Measurements from ENCODE around the gene SCRT2. TPM values are rescaled to one million over a fixed set of nuclear protein-coding genes. Genes with fewer than 3 reads are reported as not detected.

The SCRT2 gene
- total RNA-seq, 1 experiment from 2014 or later, result not detected

DNA sequence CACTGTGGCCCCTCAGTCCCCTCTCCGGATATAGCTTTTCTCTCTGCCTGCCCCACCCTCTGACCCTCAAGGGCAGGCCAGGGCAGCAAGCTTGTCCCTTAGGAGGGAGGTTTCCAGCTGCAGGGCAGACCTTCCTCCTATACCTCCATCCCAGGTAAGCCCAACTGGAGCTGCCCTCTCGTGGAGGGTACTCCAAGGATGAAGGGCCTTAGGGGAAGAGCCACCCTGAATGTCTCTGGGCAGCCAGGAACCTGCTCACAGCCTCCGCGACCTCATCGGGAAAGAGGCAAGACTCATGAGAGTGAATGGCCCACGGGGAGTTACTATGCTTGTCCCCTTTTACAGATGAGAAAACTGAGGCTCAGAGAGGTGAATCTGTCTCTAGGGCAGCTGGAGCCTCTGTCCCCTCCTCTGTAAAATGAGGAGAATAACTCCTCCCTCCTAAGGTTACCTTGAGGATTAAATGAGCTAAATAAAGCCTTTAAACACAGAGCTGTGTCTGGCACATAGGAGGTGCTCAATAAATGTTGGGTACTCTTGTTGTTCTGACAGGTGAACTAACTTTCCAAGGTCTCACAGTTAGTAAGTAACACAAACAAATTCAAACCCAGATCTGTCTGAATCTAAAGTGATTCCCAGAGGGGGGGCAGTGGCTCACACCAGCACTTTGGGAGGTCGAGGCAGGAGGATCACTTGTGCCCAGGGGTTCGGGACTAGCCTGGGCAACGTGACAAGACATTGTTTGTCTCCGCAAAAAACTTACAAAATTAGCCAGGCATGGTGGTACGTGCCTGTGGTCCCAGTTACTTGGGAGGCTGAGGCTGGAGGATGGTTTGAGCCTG, 34.7 kb downstream of the SCRT2 start:
- POLR2A ChIA-PET, result interaction anchor here (0.6 kb wide), 2 partner anchors 178 to 182 kb away, joined by 3 to 4 read pairs; no protein-coding TSS in a partner anchor

DNA sequence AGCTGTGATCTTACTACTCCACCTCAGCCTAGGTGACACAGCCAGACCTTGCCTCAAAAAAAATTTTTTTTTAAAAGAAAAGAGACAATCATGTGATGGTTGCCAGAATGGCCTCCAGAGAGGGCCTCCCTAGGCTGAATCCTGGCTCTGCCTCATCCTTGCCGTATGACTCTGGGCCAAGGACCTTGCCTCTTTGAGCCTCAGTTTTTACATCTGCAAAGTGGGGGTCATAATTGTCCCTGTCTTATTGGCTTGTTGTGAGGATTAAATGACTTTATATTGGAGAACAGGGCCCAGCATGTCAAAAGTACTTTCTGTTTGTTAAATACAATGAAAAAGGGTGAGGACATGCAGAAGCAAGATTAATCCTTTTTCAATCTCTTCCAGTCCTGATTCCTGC, 37.0 kb downstream of the SCRT2 start:
- Histone ChIP-seq H3K4me3 (ENCODE audit: low read depth in 2 of 2, low read length in 2 of 2) (no peak overlapping the region), H3K36me3 (ENCODE audit: control insufficient read depth, insufficient read depth, low read length) (no peaks in the 10 kb centered on the region), H3K9me3 (ENCODE audit: control insufficient read depth, insufficient read depth, low read depth, low read length) (no peaks in the 10 kb centered on the region), H3K4me1 (ENCODE audit: control insufficient read depth, insufficient read depth, low read length) (no peaks in the 10 kb centered on the region), H3K27me3 (ENCODE audit: control insufficient read depth, insufficient read depth, low read length) (no peaks in the 10 kb centered on the region), H3K27ac (ENCODE audit: low read length) (no peak overlapping the region)
- DNase-seq (ENCODE audit: low read depth, low spot score) (no peak), ATAC-seq (no peak)
- POLR2A ChIA-PET, result no interaction called here
- no TSS peak for BruUV-seq (replicated peaks)
- in situ Hi-C loops (cut with HindIII; ENCODE audit: low pct_unique_long_range_greater_than_20kb, low sequenced_read_pairs) (no loop called here), intact Hi-C loops (cut with micrococcal nuclease; ENCODE audit: unreplicated experiment) (no loop called here)
- CTCF ChIA-PET, result no interaction called here
- TF ChIP-seq POLR2AphosphoS5 (IDR thresholded peaks at IDR 0.05; ENCODE audit: low read depth, low read length), result no peak
- TF ChIP-seq, protein P1, sequence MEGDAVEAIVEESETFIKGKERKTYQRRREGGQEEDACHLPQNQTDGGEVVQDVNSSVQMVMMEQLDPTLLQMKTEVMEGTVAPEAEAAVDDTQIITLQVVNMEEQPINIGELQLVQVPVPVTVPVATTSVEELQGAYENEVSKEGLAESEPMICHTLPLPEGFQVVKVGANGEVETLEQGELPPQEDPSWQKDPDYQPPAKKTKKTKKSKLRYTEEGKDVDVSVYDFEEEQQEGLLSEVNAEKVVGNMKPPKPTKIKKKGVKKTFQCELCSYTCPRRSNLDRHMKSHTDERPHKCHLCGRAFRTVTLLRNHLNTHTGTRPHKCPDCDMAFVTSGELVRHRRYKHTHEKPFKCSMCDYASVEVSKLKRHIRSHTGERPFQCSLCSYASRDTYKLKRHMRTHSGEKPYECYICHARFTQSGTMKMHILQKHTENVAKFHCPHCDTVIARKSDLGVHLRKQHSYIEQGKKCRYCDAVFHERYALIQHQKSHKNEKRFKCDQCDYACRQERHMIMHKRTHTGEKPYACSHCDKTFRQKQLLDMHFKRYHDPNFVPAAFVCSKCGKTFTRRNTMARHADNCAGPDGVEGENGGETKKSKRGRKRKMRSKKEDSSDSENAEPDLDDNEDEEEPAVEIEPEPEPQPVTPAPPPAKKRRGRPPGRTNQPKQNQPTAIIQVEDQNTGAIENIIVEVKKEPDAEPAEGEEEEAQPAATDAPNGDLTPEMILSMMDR (IDR thresholded peaks at IDR 0.05), result no peak
- no peak for TF ChIP-seq SIN3A (IDR thresholded peaks at IDR 0.05; ENCODE audit: borderline replicate concordance, insufficient read depth, low read depth, low read length)
- TF ChIP-seq, protein P2, sequence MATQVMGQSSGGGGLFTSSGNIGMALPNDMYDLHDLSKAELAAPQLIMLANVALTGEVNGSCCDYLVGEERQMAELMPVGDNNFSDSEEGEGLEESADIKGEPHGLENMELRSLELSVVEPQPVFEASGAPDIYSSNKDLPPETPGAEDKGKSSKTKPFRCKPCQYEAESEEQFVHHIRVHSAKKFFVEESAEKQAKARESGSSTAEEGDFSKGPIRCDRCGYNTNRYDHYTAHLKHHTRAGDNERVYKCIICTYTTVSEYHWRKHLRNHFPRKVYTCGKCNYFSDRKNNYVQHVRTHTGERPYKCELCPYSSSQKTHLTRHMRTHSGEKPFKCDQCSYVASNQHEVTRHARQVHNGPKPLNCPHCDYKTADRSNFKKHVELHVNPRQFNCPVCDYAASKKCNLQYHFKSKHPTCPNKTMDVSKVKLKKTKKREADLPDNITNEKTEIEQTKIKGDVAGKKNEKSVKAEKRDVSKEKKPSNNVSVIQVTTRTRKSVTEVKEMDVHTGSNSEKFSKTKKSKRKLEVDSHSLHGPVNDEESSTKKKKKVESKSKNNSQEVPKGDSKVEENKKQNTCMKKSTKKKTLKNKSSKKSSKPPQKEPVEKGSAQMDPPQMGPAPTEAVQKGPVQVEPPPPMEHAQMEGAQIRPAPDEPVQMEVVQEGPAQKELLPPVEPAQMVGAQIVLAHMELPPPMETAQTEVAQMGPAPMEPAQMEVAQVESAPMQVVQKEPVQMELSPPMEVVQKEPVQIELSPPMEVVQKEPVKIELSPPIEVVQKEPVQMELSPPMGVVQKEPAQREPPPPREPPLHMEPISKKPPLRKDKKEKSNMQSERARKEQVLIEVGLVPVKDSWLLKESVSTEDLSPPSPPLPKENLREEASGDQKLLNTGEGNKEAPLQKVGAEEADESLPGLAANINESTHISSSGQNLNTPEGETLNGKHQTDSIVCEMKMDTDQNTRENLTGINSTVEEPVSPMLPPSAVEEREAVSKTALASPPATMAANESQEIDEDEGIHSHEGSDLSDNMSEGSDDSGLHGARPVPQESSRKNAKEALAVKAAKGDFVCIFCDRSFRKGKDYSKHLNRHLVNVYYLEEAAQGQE (IDR thresholded peaks at IDR 0.05; ENCODE audit: insufficient read depth in 1 of 2, low read depth in 2 of 2, low read length in 1 of 2), result no peak
- TF ChIP-seq TCF7L2 (IDR thresholded peaks at IDR 0.05; ENCODE audit: low read depth, low read length), result no peak

More for the DNA sequence above, 34.7 kb downstream of the SCRT2 start:
- no peaks in the 10 kb centered on the region for H3K36me3 ChIP-seq (ENCODE audit: control insufficient read depth, insufficient read depth, low read length)
- ATAC-seq (no peak), DNase-seq (ENCODE audit: low read depth, low spot score) (no peak)
- intact Hi-C loops (cut with micrococcal nuclease; ENCODE audit: unreplicated experiment) (no loop called here), in situ Hi-C loops (cut with HindIII; ENCODE audit: low pct_unique_long_range_greater_than_20kb, low sequenced_read_pairs) (no loop called here)
- no peak overlapping the region for H3K4me3 ChIP-seq (ENCODE audit: low read depth in 2 of 2, low read length in 2 of 2)
- no TSS peak for BruUV-seq (replicated peaks)
- CTCF ChIA-PET, result no interaction called here
- H3K27ac ChIP-seq (ENCODE audit: low read length), result no peak overlapping the region
- H3K9me3 ChIP-seq (ENCODE audit: control insufficient read depth, insufficient read depth, low read depth, low read length), result no peaks in the 10 kb centered on the region
- no peaks in the 10 kb centered on the region for H3K27me3 ChIP-seq (ENCODE audit: control insufficient read depth, insufficient read depth, low read length)
- peaks cover 4% of the 10 kb centered on the region for H3K4me1 ChIP-seq (ENCODE audit: control insufficient read depth, insufficient read depth, low read length)
- TF ChIP-seq SIN3A (IDR thresholded peaks at IDR 0.05; ENCODE audit: borderline replicate concordance, insufficient read depth, low read depth, low read length), result no peak
- TF ChIP-seq, protein P1 (IDR thresholded peaks at IDR 0.05), result no peak
- TF ChIP-seq, protein P2 (IDR thresholded peaks at IDR 0.05; ENCODE audit: insufficient read depth in 1 of 2, low read depth in 2 of 2, low read length in 1 of 2), result no peak
- TF ChIP-seq POLR2AphosphoS5 (IDR thresholded peaks at IDR 0.05; ENCODE audit: low read depth, low read length), result no peak
- TF ChIP-seq TCF7L2 (IDR thresholded peaks at IDR 0.05; ENCODE audit: low read depth, low read length), result no peak

Measured in Panc1 (cell line).